HepG2 (cell line): ENCODE measurements around the gene STAT6. TPM values are rescaled to one million over a fixed set of nuclear protein-coding genes. Genes with fewer than 3 reads are reported as not detected.
A peak's percentile ranks its signal among the peaks of the same experiment; 100 is the strongest.

Source experiments
- KLF12 ChIP-seq: sonication (generic); formaldehyde crosslinking; IDR thresholded peaks from 2 replicates; pipeline ENCODE4 v1.4.0; 2020; ENCODE audit warnings: missing genetic modification reagents, borderline replicate concordance
- ZNF263 ChIP-seq: sonication (generic); formaldehyde crosslinking; IDR thresholded peaks from 2 replicates; pipeline ENCODE4 v1.4.0; 2020; ENCODE audit warnings: missing genetic modification reagents
- polyA plus RNA-seq, 8 experiments: library from polyadenylated mRNA; depleted of rRNA in 3 of 8; stranded (reverse) in 7 of 8; unstranded in 1 of 8; fragments of >200 nt; fragmentation: Illumina TruSeq in 4 of 8; extraction: Trizol in 4 of 8; gene quantifications; 2 replicates each; pipeline versions ENCODE4 v1.2.1 to v1.2.3, GENCODE V29; 2011 to 2016; ENCODE audit warnings: low read depth in 4 of 8, missing spikeins in 1 of 8, mixed read lengths in 1 of 8; ENCODE audit not compliant: insufficient read depth in 1 of 8
- total RNA-seq, 5 experiments: library from RNA; depleted of rRNA; stranded (reverse); fragments of >200 nt; fragmentation: Illumina TruSeq; extraction: Trizol; gene quantifications; 2 replicates each; pipeline ENCODE4 v1.2.3, GENCODE V29; 2016; ENCODE audit warnings: low read depth in 1 of 5
- TF ChIP-seq, protein P1 (sequence below): sonication (generic); formaldehyde crosslinking; IDR thresholded peaks from 2 replicates; pipeline ENCODE4 v1.5.0; 2020; ENCODE audit warnings: mild to moderate bottlenecking, missing genetic modification reagents, borderline replicate concordance
- TF ChIP-seq, protein P2 (sequence below): IDR thresholded peaks from 2 replicates; pipeline ENCODE4 v1.6.1; 2012; ENCODE audit warnings: inconsistent platforms
- TF ChIP-seq, protein P3 (sequence below): sonication (generic); formaldehyde crosslinking; IDR thresholded peaks from 2 replicates; pipeline ENCODE4 v1.4.0; 2020; ENCODE audit warnings: missing genetic modification reagents, borderline replicate concordance
- TF ChIP-seq, protein P4 (sequence below): sonication (generic); formaldehyde crosslinking; IDR thresholded peaks from 2 replicates; pipeline ENCODE4 v1.4.0; 2020; ENCODE audit warnings: missing genetic modification reagents
- TF ChIP-seq, protein P5 (sequence below): IDR thresholded peaks from 2 replicates; pipeline ENCODE4 v1.6.1; 2016
- TF ChIP-seq, protein P6 (sequence below): sonication (generic); IDR thresholded peaks from 2 replicates; pipeline ENCODE4 v1.6.1; 2016; ENCODE audit warnings: low read depth, borderline replicate concordance

STAT6 gene
- total and polyA plus RNA-seq, 2 of the 13 experiments (the other 11 are each of a cell fraction or from before 2014, with no cell fraction given) = 28.0 to 62.2 TPM

DNA sequence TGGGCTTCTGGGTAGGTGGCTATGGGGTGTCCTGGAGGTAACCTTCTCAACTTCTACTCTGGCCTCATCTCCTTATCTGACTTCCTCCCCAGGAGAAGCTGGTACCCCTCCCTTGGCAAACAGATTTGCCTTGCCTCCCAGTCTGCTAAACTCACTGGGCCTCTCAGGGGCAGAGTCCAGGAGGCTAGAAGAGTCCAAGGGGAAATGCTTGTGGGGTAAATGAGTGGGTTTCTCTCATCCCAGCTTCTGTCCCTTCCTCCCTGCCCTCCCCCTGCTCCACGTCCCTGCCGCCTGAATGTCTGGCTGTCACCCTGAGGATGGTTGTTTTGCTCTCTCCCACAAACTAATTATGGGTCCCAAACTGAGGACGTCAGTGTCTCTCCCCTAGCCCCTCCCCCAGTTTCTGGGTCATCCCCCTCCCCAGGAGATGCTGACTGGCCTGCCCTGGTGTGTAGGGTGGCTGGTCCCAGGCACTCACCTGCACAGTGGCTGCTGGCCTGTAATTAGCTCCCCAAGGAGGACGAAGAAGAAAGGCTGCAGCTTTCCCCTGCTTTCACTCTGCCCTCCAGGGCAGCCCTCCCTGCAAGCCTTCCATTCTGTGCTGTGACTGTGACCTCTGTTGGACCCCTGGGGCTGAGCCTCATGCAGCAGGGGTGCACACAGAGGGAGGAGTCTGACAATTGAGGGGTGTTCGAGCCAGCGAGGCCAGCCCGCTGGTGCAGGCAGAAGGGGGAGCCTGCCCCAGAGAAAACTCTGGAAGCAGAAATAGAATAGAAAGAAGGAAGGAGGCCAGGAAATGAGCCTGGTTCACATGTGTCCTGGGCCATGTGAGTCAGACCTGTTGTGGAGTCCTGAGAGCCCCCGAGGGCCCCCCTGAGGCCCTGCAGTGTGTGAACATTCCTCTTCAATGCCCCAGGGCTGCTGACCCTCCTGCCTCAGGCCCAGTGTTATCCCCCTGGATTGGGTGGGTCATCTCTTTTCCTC is 36.1 kb upstream of the STAT6 start, which contains the start of gene LRP1-AS (continued):
- TF ChIP-seq KLF12 (CRISPR knock-in tag) (0 out of 2 replicates have a peak, but pooled peaks have one; percentile 69), ZNF263 (CRISPR knock-in tag) (peak; percentile 49)
- TF ChIP-seq, protein P1, sequence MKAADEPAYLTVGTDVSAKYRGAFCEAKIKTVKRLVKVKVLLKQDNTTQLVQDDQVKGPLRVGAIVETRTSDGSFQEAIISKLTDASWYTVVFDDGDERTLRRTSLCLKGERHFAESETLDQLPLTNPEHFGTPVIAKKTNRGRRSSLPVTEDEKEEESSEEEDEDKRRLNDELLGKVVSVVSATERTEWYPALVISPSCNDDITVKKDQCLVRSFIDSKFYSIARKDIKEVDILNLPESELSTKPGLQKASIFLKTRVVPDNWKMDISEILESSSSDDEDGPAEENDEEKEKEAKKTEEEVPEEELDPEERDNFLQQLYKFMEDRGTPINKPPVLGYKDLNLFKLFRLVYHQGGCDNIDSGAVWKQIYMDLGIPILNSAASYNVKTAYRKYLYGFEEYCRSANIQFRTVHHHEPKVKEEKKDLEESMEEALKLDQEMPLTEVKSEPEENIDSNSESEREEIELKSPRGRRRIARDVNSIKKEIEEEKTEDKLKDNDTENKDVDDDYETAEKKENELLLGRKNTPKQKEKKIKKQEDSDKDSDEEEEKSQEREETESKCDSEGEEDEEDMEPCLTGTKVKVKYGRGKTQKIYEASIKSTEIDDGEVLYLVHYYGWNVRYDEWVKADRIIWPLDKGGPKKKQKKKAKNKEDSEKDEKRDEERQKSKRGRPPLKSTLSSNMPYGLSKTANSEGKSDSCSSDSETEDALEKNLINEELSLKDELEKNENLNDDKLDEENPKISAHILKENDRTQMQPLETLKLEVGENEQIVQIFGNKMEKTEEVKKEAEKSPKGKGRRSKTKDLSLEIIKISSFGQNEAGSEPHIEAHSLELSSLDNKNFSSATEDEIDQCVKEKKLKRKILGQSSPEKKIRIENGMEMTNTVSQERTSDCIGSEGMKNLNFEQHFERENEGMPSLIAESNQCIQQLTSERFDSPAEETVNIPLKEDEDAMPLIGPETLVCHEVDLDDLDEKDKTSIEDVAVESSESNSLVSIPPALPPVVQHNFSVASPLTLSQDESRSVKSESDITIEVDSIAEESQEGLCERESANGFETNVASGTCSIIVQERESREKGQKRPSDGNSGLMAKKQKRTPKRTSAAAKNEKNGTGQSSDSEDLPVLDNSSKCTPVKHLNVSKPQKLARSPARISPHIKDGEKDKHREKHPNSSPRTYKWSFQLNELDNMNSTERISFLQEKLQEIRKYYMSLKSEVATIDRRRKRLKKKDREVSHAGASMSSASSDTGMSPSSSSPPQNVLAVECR (CRISPR knock-in tag) = peak; percentile 44; the same call in 1 of the 2 replicates
- TF ChIP-seq, protein P2, sequence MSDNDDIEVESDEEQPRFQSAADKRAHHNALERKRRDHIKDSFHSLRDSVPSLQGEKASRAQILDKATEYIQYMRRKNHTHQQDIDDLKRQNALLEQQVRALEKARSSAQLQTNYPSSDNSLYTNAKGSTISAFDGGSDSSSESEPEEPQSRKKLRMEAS = peak; percentile 23
- TF ChIP-seq, protein P3, sequence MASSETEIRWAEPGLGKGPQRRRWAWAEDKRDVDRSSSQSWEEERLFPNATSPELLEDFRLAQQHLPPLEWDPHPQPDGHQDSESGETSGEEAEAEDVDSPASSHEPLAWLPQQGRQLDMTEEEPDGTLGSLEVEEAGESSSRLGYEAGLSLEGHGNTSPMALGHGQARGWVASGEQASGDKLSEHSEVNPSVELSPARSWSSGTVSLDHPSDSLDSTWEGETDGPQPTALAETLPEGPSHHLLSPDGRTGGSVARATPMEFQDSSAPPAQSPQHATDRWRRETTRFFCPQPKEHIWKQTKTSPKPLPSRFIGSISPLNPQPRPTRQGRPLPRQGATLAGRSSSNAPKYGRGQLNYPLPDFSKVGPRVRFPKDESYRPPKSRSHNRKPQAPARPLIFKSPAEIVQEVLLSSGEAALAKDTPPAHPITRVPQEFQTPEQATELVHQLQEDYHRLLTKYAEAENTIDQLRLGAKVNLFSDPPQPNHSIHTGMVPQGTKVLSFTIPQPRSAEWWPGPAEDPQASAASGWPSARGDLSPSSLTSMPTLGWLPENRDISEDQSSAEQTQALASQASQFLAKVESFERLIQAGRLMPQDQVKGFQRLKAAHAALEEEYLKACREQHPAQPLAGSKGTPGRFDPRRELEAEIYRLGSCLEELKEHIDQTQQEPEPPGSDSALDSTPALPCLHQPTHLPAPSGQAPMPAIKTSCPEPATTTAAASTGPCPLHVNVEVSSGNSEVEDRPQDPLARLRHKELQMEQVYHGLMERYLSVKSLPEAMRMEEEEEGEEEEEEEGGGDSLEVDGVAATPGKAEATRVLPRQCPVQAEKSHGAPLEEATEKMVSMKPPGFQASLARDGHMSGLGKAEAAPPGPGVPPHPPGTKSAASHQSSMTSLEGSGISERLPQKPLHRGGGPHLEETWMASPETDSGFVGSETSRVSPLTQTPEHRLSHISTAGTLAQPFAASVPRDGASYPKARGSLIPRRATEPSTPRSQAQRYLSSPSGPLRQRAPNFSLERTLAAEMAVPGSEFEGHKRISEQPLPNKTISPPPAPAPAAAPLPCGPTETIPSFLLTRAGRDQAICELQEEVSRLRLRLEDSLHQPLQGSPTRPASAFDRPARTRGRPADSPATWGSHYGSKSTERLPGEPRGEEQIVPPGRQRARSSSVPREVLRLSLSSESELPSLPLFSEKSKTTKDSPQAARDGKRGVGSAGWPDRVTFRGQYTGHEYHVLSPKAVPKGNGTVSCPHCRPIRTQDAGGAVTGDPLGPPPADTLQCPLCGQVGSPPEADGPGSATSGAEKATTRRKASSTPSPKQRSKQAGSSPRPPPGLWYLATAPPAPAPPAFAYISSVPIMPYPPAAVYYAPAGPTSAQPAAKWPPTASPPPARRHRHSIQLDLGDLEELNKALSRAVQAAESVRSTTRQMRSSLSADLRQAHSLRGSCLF (CRISPR knock-in tag) = no peak
- TF ChIP-seq, protein P4, sequence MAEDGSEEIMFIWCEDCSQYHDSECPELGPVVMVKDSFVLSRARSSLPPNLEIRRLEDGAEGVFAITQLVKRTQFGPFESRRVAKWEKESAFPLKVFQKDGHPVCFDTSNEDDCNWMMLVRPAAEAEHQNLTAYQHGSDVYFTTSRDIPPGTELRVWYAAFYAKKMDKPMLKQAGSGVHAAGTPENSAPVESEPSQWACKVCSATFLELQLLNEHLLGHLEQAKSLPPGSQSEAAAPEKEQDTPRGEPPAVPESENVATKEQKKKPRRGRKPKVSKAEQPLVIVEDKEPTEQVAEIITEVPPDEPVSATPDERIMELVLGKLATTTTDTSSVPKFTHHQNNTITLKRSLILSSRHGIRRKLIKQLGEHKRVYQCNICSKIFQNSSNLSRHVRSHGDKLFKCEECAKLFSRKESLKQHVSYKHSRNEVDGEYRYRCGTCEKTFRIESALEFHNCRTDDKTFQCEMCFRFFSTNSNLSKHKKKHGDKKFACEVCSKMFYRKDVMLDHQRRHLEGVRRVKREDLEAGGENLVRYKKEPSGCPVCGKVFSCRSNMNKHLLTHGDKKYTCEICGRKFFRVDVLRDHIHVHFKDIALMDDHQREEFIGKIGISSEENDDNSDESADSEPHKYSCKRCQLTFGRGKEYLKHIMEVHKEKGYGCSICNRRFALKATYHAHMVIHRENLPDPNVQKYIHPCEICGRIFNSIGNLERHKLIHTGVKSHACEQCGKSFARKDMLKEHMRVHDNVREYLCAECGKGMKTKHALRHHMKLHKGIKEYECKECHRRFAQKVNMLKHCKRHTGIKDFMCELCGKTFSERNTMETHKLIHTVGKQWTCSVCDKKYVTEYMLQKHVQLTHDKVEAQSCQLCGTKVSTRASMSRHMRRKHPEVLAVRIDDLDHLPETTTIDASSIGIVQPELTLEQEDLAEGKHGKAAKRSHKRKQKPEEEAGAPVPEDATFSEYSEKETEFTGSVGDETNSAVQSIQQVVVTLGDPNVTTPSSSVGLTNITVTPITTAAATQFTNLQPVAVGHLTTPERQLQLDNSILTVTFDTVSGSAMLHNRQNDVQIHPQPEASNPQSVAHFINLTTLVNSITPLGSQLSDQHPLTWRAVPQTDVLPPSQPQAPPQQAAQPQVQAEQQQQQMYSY (CRISPR knock-in tag) = no peak
- TF ChIP-seq, protein P5, sequence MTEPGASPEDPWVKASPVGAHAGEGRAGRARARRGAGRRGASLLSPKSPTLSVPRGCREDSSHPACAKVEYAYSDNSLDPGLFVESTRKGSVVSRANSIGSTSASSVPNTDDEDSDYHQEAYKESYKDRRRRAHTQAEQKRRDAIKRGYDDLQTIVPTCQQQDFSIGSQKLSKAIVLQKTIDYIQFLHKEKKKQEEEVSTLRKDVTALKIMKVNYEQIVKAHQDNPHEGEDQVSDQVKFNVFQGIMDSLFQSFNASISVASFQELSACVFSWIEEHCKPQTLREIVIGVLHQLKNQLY (CRISPR knock-in tag) = no peak; the same call in 1 of the 2 replicates
- TF ChIP-seq, protein P6, sequence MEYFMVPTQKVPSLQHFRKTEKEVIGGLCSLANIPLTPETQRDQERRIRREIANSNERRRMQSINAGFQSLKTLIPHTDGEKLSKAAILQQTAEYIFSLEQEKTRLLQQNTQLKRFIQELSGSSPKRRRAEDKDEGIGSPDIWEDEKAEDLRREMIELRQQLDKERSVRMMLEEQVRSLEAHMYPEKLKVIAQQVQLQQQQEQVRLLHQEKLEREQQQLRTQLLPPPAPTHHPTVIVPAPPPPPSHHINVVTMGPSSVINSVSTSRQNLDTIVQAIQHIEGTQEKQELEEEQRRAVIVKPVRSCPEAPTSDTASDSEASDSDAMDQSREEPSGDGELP = 0 out of 2 replicates have a peak, but pooled peaks have one; percentile 38
